OCI-LY7 (cell line): Measurements from ENCODE around the gene ANKH. TPM values are rescaled to one million over a fixed set of nuclear protein-coding genes. Genes with fewer than 3 reads are reported as not detected.

ENCODE experiments used
- BruUV-seq: library from RNA; stranded (reverse); fragments of 400-500 nt; replicated peaks from 2 replicates; lab custom pipeline; 2021; lab: Mats Ljungman, UMichigan
- CTCF ChIA-PET: fragments of 300-600 bp; sonication (Branson Sonifier 250); formaldehyde crosslinking; loops from one replicate; lab custom pipeline; 2022; ENCODE audit warnings: antibody characterized with exemption; ENCODE audit not compliant: unreplicated experiment; lab: Charles Lee
- POLR2A ChIA-PET: fragments of 300-600 bp; sonication (Branson Sonifier 250); formaldehyde crosslinking; loops from one replicate; lab custom pipeline; 2022; ENCODE audit warnings: antibody characterized with exemption; lab: Charles Lee
- DNase-seq: peaks from one replicate; pipeline ENCODE4 v3.0.0-alpha.2; 2015; ENCODE audit warnings: low spot score
- H2AFZ ChIP-seq: fragments of 200-600 bp; sonication (generic), shearing (Covaris generic); 2 replicates; pipeline ENCODE4 v1.6.1; 2014; ENCODE audit warnings: mild to moderate bottlenecking, antibody characterized with exemption, low read length, moderate library complexity
- H3K27ac ChIP-seq: fragments of 200-600 bp; sonication (generic); 2 replicates; pipeline ENCODE4 v1.5.1; 2014; ENCODE audit warnings: mixed run types, low read depth, mild to moderate bottlenecking, moderate library complexity, low read length, inconsistent platforms; ENCODE audit not compliant: poor library complexity, severe bottlenecking
- H3K36me3 ChIP-seq: fragments of 200-600 bp; sonication (generic); 2 replicates; pipeline ENCODE4 v1.6.1; 2014; ENCODE audit warnings: mild to moderate bottlenecking, antibody characterized with exemption, low read length, moderate library complexity, mixed read lengths; ENCODE audit not compliant: insufficient read depth
- H3K4me1 ChIP-seq: fragments of 200-600 bp; sonication (generic); 2 replicates; pipeline ENCODE4 v1.5.1; 2014; ENCODE audit warnings: mild to moderate bottlenecking, low read length; ENCODE audit not compliant: insufficient read depth, poor library complexity, severe bottlenecking
- H3K4me2 ChIP-seq: fragments of 200-600 bp; sonication (generic); 2 replicates; pipeline ENCODE4 v1.6.1; 2014; ENCODE audit warnings: mild to moderate bottlenecking, low read length
- H3K4me3 ChIP-seq: fragments of 200-600 bp; sonication (generic); 2 replicates; pipeline ENCODE4 v1.5.1; 2014; ENCODE audit warnings: mild to moderate bottlenecking, low read depth, low read length; ENCODE audit not compliant: poor library complexity, severe bottlenecking
- H3K79me2 ChIP-seq: fragments of 200-600 bp; sonication (generic); 2 replicates; pipeline ENCODE4 v1.6.1; 2016; ENCODE audit warnings: low read depth, mild to moderate bottlenecking, low read length, moderate library complexity, mixed read lengths; ENCODE audit not compliant: insufficient read depth
- H3K9me2 ChIP-seq: fragments of 200-600 bp; sonication (generic); 2 replicates; pipeline ENCODE4 v1.6.1; 2016; ENCODE audit warnings: mild to moderate bottlenecking, low read length, mixed read lengths; ENCODE audit not compliant: insufficient read depth
- H3K9me3 ChIP-seq: fragments of 200-600 bp; sonication (generic); 2 replicates; pipeline ENCODE4 v1.6.1; 2014; ENCODE audit warnings: mild to moderate bottlenecking, mixed run types, low read length, mixed read lengths
- H4K20me1 ChIP-seq: fragments of 200-600 bp; sonication (generic); 2 replicates; pipeline ENCODE4 v1.6.1; 2014; ENCODE audit warnings: mild to moderate bottlenecking, antibody characterized with exemption, low read length, moderate library complexity, mixed read lengths; ENCODE audit not compliant: insufficient read depth
- EZH2phosphoT487 ChIP-seq: fragments of 200-600 bp; sonication (generic); IDR thresholded peaks from 2 replicates; pipeline ENCODE4 v1.6.1; 2018; ENCODE audit warnings: low read depth, borderline replicate concordance, mild to moderate bottlenecking, mixed run types, antibody characterized with exemption, low read length, moderate library complexity, mixed read lengths
- intact Hi-C: fragments of 100-400 bp; cut with micrococcal nuclease; formaldehyde crosslinking; loops from one replicate; pipeline ENCODE4 v1.10.0; 2022; ENCODE audit not compliant: unreplicated experiment
- total RNA-seq, 2 experiments: library from RNA; depleted of rRNA in 1 of 2; stranded (reverse); fragments of >200 nt in 1 of 2; shearing (Covaris generic) in 1 of 2; gene quantifications; 2 replicates each; pipeline ENCODE4 v1.2.3, GENCODE V29; 2014 to 2022
- TF ChIP-seq, protein P1 (sequence below): fragments of 200-600 bp; sonication (generic); conservative IDR thresholded peaks from 2 replicates; pipeline ENCODE4 v1.5.1; 2014; ENCODE audit warnings: mild to moderate bottlenecking, antibody characterized with exemption, low read length, moderate library complexity, mixed read lengths

The ANKH gene
- total RNA-seq, 2 experiments from 2014 or later = 23.1 to 80.4 TPM

GRCh38 chr5:14676320-14676719 is 195.3 kb downstream of the ANKH start:
- ChIA-PET CTCF (no interaction called here), POLR2A (interaction anchor here (0.7 to 2.1 kb wide), 4 partner anchors 8 to 82 kb away, joined by 3 to 7 read pairs (median 6); no protein-coding TSS in a partner anchor)
- Histone ChIP-seq H2AFZ (no peak overlapping the region), H3K4me3 (no peak overlapping the region), H4K20me1 (peaks cover 17% of the 10 kb centered on the region), H3K4me2 (peak overlapping the region; percentile 72), H3K9me2 (no peaks in the 10 kb centered on the region), H3K27ac (peak overlapping the region; percentile 61), H3K4me1 (peaks cover 55% of the 10 kb centered on the region), H3K36me3 (peaks cover 69% of the 10 kb centered on the region), H3K9me3 (no peaks in the 10 kb centered on the region), H3K79me2 (peaks cover 79% of the 10 kb centered on the region)
- TF ChIP-seq, protein P1, sequence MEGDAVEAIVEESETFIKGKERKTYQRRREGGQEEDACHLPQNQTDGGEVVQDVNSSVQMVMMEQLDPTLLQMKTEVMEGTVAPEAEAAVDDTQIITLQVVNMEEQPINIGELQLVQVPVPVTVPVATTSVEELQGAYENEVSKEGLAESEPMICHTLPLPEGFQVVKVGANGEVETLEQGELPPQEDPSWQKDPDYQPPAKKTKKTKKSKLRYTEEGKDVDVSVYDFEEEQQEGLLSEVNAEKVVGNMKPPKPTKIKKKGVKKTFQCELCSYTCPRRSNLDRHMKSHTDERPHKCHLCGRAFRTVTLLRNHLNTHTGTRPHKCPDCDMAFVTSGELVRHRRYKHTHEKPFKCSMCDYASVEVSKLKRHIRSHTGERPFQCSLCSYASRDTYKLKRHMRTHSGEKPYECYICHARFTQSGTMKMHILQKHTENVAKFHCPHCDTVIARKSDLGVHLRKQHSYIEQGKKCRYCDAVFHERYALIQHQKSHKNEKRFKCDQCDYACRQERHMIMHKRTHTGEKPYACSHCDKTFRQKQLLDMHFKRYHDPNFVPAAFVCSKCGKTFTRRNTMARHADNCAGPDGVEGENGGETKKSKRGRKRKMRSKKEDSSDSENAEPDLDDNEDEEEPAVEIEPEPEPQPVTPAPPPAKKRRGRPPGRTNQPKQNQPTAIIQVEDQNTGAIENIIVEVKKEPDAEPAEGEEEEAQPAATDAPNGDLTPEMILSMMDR = no peak
- no peak for TF ChIP-seq EZH2phosphoT487
- intact Hi-C loops = no loop called here
- no TSS peak for BruUV-seq
- no peak for DNase-seq

DNA sequence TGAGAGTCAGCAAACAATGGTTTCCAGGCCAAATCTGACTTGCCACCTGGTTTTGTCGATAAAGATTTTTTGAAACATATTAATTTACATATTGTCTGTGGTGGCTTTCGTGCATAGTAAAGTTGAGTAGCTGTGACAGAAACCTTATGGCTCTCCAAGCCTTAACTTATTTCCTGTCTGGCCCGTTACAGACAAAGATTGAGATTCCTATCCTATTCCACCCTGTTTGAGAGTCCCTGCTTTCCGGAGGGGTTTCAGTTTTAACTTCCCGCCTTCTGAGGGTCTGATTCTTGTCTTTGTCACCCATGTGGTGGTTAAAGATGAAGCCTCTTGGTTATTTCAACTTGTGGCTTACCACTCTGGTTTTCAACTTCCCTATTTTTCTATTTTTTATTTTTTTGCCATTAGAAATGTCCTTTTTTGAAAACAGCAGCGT is 195.7 kb downstream of the ANKH start:
- peaks cover 83% of the 10 kb centered on the region for H3K79me2 ChIP-seq
- H3K9me2 ChIP-seq = no peaks in the 10 kb centered on the region
- H3K4me1 ChIP-seq = peaks cover 59% of the 10 kb centered on the region
- H3K4me2 ChIP-seq = peak overlapping the region; percentile 72
- BruUV-seq = no TSS peak
- TF ChIP-seq, protein P1 = no peak
- TF ChIP-seq EZH2phosphoT487 = no peak
- peak overlapping the region; percentile 22; the same call in 1 of the 2 replicates for H2AFZ ChIP-seq
- intact Hi-C loops = no loop called here
- no peaks in the 10 kb centered on the region for H3K9me3 ChIP-seq
- DNase-seq = peak; percentile 47
- H4K20me1 ChIP-seq = peaks cover 17% of the 10 kb centered on the region
- CTCF ChIA-PET = no interaction called here
- H3K36me3 ChIP-seq = peaks cover 66% of the 10 kb centered on the region
- H3K27ac ChIP-seq = peak overlapping the region; percentile 61
- POLR2A ChIA-PET = interaction anchor here (0.7 to 2.1 kb wide), 5 partner anchors 8 to 82 kb away, joined by 3 to 9 read pairs (median 6); no protein-coding TSS in a partner anchor
- H3K4me3 ChIP-seq = peak overlapping the region; percentile 45
